Osteocyte (in vitro differentiated cells): Measurements from ENCODE around the gene HSD11B1. TPM values are rescaled to one million over a fixed set of nuclear protein-coding genes. Genes with fewer than 3 reads are reported as not detected.

ENCODE experiments used
- DNase-seq: peaks from one replicate; pipeline ENCODE4 v3.0.0; 2021; ENCODE audit warnings: mixed read lengths; ENCODE audit not compliant: unreplicated experiment; ENCODE audit errors: extremely low spot score
- H3K27ac Mint-ChIP-seq: one replicate; pipeline ENCODE4 v1.8.0; 2021; ENCODE audit warnings: mild to moderate bottlenecking, mixed read lengths; ENCODE audit not compliant: unreplicated experiment
- H3K27me3 Mint-ChIP-seq: one replicate; pipeline ENCODE4 v1.8.0; 2021; ENCODE audit warnings: mixed read lengths; ENCODE audit not compliant: unreplicated experiment
- H3K36me3 Mint-ChIP-seq: one replicate; pipeline ENCODE4 v1.8.0; 2021; ENCODE audit warnings: mixed read lengths; ENCODE audit not compliant: unreplicated experiment
- H3K4me1 Mint-ChIP-seq: one replicate; pipeline ENCODE4 v1.8.0; 2021; ENCODE audit warnings: mixed read lengths; ENCODE audit not compliant: unreplicated experiment
- H3K4me3 Mint-ChIP-seq: one replicate; pipeline ENCODE4 v1.8.0; 2021; ENCODE audit warnings: mild to moderate bottlenecking, moderate library complexity, mixed read lengths; ENCODE audit not compliant: unreplicated experiment
- H3K9me3 Mint-ChIP-seq: one replicate; pipeline ENCODE4 v1.8.0; 2021; ENCODE audit warnings: mixed read lengths; ENCODE audit not compliant: unreplicated experiment
- total RNA-seq: library from RNA; stranded (reverse); gene quantifications from 2 replicates; pipeline ENCODE4 v1.2.1, GENCODE V29; 2021
- TF ChIP-seq, protein P1 (sequence below): fragments of 200-600 bp; sonication (generic); IDR thresholded peaks from 2 replicates; pipeline ENCODE4 v1.5.0; 2021; ENCODE audit warnings: antibody characterized with exemption, mild to moderate bottlenecking, moderate library complexity

The HSD11B1 gene
- total RNA-seq, 1 donor from 2014 or later = not detected

GRCh38 chr1:209752890-209753289 is 48.2 kb downstream of the HSD11B1 start:
- Mint-ChIP-seq H3K4me1 (peaks cover 13% of the 10 kb centered on the region), H3K27ac (no peak overlapping the region), H3K36me3 (no peaks in the 10 kb centered on the region), H3K27me3 (peaks cover 53% of the 10 kb centered on the region), H3K9me3 (no peaks in the 10 kb centered on the region), H3K4me3 (no peak overlapping the region)
- DNase-seq = no peak
- TF ChIP-seq, protein P1, sequence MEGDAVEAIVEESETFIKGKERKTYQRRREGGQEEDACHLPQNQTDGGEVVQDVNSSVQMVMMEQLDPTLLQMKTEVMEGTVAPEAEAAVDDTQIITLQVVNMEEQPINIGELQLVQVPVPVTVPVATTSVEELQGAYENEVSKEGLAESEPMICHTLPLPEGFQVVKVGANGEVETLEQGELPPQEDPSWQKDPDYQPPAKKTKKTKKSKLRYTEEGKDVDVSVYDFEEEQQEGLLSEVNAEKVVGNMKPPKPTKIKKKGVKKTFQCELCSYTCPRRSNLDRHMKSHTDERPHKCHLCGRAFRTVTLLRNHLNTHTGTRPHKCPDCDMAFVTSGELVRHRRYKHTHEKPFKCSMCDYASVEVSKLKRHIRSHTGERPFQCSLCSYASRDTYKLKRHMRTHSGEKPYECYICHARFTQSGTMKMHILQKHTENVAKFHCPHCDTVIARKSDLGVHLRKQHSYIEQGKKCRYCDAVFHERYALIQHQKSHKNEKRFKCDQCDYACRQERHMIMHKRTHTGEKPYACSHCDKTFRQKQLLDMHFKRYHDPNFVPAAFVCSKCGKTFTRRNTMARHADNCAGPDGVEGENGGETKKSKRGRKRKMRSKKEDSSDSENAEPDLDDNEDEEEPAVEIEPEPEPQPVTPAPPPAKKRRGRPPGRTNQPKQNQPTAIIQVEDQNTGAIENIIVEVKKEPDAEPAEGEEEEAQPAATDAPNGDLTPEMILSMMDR = no peak

GRCh38 chr1:209755256-209755655 is 50.6 kb downstream of the HSD11B1 start:
- no peak overlapping the region for H3K27ac Mint-ChIP-seq
- H3K4me1 Mint-ChIP-seq = peaks cover 7% of the 10 kb centered on the region
- no peaks in the 10 kb centered on the region for H3K36me3 Mint-ChIP-seq
- no peaks in the 10 kb centered on the region for H3K9me3 Mint-ChIP-seq
- H3K27me3 Mint-ChIP-seq = peaks cover 69% of the 10 kb centered on the region
- no peak overlapping the region for H3K4me3 Mint-ChIP-seq
- DNase-seq = no peak
- TF ChIP-seq, protein P1 = no peak

DNA sequence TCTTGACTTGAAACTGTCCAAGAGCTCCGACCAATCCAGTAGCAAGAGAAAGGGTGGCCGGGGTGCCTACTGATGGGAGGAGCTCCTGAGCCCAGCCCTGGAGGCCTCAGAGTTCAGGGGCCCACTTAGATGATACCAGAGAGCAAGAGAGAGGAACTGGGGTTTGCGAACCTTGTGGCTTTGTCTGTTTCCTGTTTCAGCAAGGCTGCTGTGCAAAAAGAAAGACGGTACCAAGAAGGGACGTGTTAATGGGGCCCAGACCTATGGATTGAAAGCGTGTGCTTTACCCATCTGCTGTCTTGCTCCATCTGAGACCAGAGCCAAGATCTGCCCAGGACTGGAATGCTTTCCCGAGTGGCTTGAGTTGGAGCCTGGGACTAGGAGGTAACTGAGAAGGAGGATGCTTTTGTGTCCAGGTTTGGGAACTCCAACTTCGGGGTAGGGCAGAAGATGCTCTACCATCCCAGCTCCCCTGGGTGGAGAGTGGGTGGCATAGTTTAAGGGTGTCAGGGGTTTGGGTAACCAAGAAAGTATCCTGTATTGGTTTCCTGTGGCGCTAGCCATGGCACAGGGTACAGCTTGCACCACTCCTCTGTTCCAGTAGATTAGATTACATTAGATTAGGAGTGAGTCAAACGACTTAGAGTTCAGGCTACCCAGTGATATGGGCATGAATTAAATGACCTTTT is 51.4 kb downstream of the HSD11B1 start, which contains the start of gene TRAF3IP3:
TRAF3IP3 (plus strand) TSS at position 128 of the 689 bp plus-strand sequence. CDS start 3,987 bp downstream, outside the sequence.
- TF ChIP-seq, protein P1 = no peak
- Mint-ChIP-seq H3K27me3 (peaks cover 65% of the 10 kb centered on the region), H3K27ac (no peak within 1 kb of the TSS), H3K9me3 (no peaks in the 10 kb centered on the region), H3K4me1 (peaks cover 7% of the 10 kb centered on the region), H3K4me3 (no peak within 1 kb of the TSS), H3K36me3 (no peaks in the 10 kb centered on the region)
- DNase-seq = no peak

DNA sequence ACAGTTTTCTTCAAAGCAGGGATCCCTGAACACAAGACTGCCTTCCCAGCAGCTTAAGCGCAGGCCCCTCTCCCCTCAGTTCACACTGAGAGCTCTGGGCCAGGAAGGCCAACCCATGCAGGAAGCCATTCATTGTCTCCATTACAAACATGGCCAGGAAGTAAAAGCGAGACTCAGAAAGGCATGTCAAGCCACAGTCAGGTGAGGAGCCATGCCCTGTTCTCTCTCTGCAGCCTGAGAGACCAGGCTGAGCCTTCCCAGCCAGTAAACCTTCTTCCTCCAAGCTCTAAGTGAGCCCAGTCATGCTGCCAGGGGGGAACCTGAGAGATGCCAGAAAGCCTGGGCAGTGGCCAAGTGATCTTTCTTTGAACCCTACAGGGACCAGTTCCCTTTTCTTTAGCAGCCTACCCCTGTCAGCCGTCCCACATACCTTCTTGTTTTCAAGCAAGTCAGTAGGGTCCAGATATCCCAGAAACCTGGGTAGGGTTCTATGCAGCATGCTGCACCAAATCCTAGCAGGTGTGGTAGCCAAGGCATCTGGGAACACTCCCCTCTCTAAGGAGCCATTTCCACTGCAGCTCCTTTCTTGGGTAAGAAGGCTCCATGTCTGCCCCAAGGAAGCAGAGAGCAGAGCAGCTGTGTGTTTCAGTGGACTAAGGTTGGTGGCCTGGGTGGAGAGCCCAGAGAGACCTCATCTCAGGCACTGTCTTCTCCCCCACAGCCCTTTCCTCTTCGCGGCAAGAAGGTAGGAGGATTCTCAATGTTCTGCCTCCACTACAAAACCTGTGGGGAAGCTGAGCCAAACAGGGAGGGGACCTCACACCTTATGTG is 52.2 kb downstream of the HSD11B1 start:
- Mint-ChIP-seq H3K27ac (no peak overlapping the region), H3K27me3 (peaks cover 65% of the 10 kb centered on the region), H3K4me3 (no peak overlapping the region), H3K4me1 (peaks cover 7% of the 10 kb centered on the region), H3K36me3 (no peaks in the 10 kb centered on the region), H3K9me3 (no peaks in the 10 kb centered on the region)
- TF ChIP-seq, protein P1 = no peak
- DNase-seq = no peak

GRCh38 chr1:209758400-209758799 is 53.8 kb downstream of the HSD11B1 start:
- no peak for DNase-seq
- Mint-ChIP-seq H3K27me3 (peaks cover 71% of the 10 kb centered on the region), H3K4me1 (peaks cover 7% of the 10 kb centered on the region), H3K4me3 (no peak overlapping the region), H3K36me3 (no peaks in the 10 kb centered on the region), H3K9me3 (no peaks in the 10 kb centered on the region), H3K27ac (no peak overlapping the region)
- TF ChIP-seq, protein P1 = no peak
